Erythroblast (primary cell): Measurements from ENCODE around the gene SOBP.

Experiments
- GATA1 ChIP-seq: IDR thresholded peaks from 2 replicates; pipeline ENCODE4 v1.6.1; 2011; ENCODE audit warnings: low read depth, mild to moderate bottlenecking, control low read depth, low read length, moderate library complexity
- POLR2A ChIP-seq: IDR thresholded peaks from 2 replicates; pipeline ENCODE4 v1.6.1; 2011; ENCODE audit warnings: mild to moderate bottlenecking, low read length

- TF ChIP-seq POLR2A: no peak
- no peak for TF ChIP-seq GATA1
These were observed 177.2 kb downstream of the SOBP start for GRCh38 chr6:107666981-107667601.
